ENCODE results near the gene HTATSF1. TPM values are rescaled to one million over a fixed set of nuclear protein-coding genes. Genes with fewer than 3 reads are reported as not detected.

HTATSF1 gene
- total and polyA plus RNA-seq, 3 experiments from 2014 or later = 42.7 to 73.1 (median 45.2) TPM

DNA sequence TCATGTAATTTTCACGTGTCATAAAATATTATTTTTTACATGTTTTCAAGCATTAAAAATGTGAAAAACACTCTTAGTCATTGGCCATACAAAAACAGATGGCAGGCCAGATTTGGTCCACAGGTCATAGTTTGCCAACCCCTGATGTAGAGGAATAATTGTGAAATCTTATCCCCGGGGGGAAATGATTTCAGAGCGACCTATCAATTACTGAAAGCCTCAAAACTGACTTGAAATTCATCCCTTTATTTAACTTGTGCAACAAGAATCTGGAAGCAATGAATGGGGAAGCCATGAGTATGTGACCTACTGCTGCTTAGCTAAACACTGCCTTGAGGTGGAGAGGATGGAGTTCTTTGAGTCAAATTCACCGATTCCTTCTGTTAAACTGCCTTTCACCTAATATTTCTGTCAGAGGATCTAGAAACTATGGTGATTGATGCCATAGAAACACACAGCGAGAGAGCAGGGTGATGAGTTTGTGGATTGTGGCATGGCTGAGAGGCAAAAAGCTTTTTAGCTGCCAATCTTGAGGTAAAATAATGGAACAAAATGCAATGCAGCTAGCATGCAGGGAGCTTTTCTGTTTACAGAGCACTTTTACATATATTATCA, 40.0 kb upstream of the HTATSF1 start:
- H3K9me3 ChIP-seq (ENCODE audit: low read length) = no peaks in the 10 kb centered on the region
- ChIA-PET POLR2A (no interaction called here), CTCF (no interaction called here)
- peaks cover 0 to 4% of the 10 kb centered on the region in 2 donors for H3K27me3 Mint-ChIP-seq
- H3K27ac Mint-ChIP-seq = no peak overlapping the region
- no peaks in the 10 kb centered on the region for H3K36me3 Mint-ChIP-seq
- H3K27me3 ChIP-seq (ENCODE audit: insufficient read depth, low read length, poor library complexity, severe bottlenecking) = no peaks in the 10 kb centered on the region
- H3K4me3 Mint-ChIP-seq = no peak overlapping the region
- H3K4me3 ChIP-seq (ENCODE audit: low read length) = no peak overlapping the region
- DNase-seq = no peak
- H3K27ac ChIP-seq (ENCODE audit: low read depth, low read length) = no peak overlapping the region
- no peaks in the 10 kb centered on the region for H3K4me1 ChIP-seq (ENCODE audit: insufficient read depth, low read length)
- no peaks in the 10 kb centered on the region for H3K4me1 Mint-ChIP-seq
- no peaks in the 10 kb centered on the region for H3K9me3 Mint-ChIP-seq
- no peaks in the 10 kb centered on the region for H3K36me3 ChIP-seq (ENCODE audit: insufficient read depth, low read length)

DNA sequence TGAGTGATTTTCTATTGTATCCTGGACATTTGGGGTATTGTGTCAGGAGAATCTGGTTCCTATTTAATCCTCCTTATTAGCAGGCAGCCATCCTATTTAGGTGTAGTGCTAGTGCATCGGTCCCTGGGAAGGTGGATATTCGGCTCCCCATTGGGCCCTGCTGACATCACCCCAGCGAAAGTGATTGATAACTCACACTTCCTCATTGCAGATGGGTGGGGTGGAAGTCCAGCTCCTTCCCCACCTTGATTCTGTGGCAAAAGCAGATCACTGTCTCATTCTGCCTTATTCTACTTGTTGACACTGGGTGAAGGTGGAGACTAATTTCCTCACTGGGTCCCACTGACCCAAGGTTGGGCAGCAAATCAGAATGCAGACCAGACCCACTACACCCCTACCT, 32.8 kb upstream of the HTATSF1 start:
- H3K27me3 Mint-ChIP-seq = peaks cover 3 to 17% of the 10 kb centered on the region in 2 donors
- no peak overlapping the region for H3K4me3 ChIP-seq (ENCODE audit: low read length)
- no peak for DNase-seq
- no peaks in the 10 kb centered on the region for H3K27me3 ChIP-seq (ENCODE audit: insufficient read depth, low read length, poor library complexity, severe bottlenecking)
- ChIA-PET CTCF (no interaction called here), POLR2A (no interaction called here)
- H3K9me3 Mint-ChIP-seq = no peaks in the 10 kb centered on the region
- no peaks in the 10 kb centered on the region for H3K4me1 Mint-ChIP-seq
- no peak overlapping the region for H3K27ac ChIP-seq (ENCODE audit: low read depth, low read length)
- no peak overlapping the region for H3K27ac Mint-ChIP-seq
- no peaks in the 10 kb centered on the region for H3K36me3 Mint-ChIP-seq
- no peak overlapping the region for H3K4me3 Mint-ChIP-seq
- H3K36me3 ChIP-seq (ENCODE audit: insufficient read depth, low read length) = no peaks in the 10 kb centered on the region
- no peaks in the 10 kb centered on the region for H3K9me3 ChIP-seq (ENCODE audit: low read length)
- no peaks in the 10 kb centered on the region for H3K4me1 ChIP-seq (ENCODE audit: insufficient read depth, low read length)

DNA sequence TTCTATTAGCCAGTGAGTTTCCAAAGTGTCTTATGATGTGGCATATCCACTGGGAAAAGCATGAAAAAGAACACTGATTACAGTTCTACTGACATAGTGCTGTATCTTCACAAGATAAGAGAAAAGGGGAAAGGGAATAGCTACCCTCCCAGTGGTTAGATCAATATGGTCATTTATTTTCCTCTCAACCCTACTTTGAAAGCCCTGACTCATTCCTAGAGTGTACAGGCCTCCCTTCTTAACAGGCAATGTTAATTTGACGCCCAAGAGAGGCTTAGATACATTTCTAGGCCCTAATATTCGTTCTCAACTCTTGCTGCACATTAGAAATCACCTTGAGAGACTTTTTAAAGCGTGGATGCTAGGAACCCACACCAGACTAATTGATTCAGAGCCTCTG, 30.1 kb upstream of the HTATSF1 start:
- Histone ChIP-seq H3K4me3 (ENCODE audit: low read length) (no peak overlapping the region), H3K27ac (ENCODE audit: low read depth, low read length) (no peak overlapping the region), H3K4me1 (ENCODE audit: insufficient read depth, low read length) (no peaks in the 10 kb centered on the region), H3K9me3 (ENCODE audit: low read length) (no peaks in the 10 kb centered on the region), H3K27me3 (ENCODE audit: insufficient read depth, low read length, poor library complexity, severe bottlenecking) (no peaks in the 10 kb centered on the region), H3K36me3 (ENCODE audit: insufficient read depth, low read length) (no peaks in the 10 kb centered on the region)
- Mint-ChIP-seq H3K9me3 (peaks cover 0 to 2% (median 0%) of the 10 kb centered on the region in 5 donors), H3K27me3 (peaks cover 3 to 24% of the 10 kb centered on the region in 2 donors), H3K27ac (no peak overlapping the region), H3K36me3 (no peaks in the 10 kb centered on the region), H3K4me3 (no peak overlapping the region), H3K4me1 (no peaks in the 10 kb centered on the region)
- no peak for DNase-seq
- CTCF ChIA-PET = no interaction called here
- POLR2A ChIA-PET = no interaction called here

DNA sequence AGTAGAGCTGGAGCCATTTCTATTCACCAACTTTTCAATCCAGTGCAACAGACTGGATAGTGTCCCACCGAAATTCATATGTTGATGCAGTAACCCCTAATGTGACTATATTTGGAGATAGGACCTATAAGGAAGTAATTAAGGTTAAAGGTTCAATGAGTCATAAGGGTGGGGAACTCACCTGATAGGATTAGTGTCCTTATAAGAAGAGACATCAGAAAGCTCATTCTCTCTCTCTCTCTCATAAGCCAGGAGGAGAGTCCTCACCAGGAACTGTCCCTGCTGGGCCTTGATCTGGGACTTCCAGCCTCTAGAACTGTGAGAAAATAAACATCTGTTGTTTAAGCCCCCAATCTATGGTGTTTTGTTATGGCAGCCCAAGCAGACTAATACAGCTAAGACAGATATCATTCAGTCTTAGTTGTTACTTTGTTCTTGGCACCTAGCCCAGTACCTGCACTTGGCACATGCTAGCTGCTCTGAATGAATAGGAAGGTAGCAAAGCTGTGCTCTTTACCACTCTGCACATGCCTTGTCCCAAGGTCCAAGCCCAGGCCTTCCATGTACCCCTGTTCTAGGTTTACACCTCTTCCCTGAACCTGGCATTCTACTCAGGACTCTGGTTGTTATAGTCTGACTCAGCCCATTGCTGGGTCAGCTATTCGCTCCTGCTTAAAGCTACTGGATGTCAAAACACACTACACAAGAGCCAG, 28.8 kb upstream of the HTATSF1 start:
- Mint-ChIP-seq H3K4me3 (no peak overlapping the region), H3K9me3 (peaks cover 0 to 2% (median 0%) of the 10 kb centered on the region in 5 donors), H3K27ac (no peak overlapping the region), H3K36me3 (no peaks in the 10 kb centered on the region), H3K4me1 (no peaks in the 10 kb centered on the region), H3K27me3 (peaks cover 3 to 24% of the 10 kb centered on the region in 2 donors)
- Histone ChIP-seq H3K27ac (ENCODE audit: low read depth, low read length) (no peak overlapping the region), H3K36me3 (ENCODE audit: insufficient read depth, low read length) (no peaks in the 10 kb centered on the region), H3K4me1 (ENCODE audit: insufficient read depth, low read length) (no peaks in the 10 kb centered on the region), H3K27me3 (ENCODE audit: insufficient read depth, low read length, poor library complexity, severe bottlenecking) (no peaks in the 10 kb centered on the region), H3K9me3 (ENCODE audit: low read length) (no peaks in the 10 kb centered on the region), H3K4me3 (ENCODE audit: low read length) (no peak overlapping the region)
- DNase-seq = no peak
- POLR2A ChIA-PET = no interaction called here
- CTCF ChIA-PET = no interaction called here

DNA sequence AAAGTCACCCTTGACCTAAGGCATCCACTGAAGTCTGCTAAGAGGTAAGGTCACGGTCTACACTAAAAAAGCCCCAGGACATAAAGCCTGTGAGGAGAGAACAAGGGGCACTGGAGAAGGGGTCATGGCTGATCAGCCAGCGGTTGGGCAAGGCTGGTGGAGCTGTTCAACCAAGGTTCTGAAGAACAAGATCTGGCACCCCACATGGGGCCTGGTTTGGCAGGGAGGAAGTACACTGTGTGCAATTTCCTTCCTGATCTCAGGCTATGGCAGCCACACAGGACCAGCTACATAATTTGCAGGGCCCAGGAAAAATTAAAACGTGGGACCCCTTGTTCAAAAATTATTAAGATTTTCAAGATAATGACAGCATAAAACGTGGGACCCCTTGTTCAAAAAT, 23.7 kb upstream of the HTATSF1 start:
- no peak for DNase-seq
- peak overlapping the region in 1 of 8 donors; percentile 63 for H3K27ac Mint-ChIP-seq
- no peaks in the 10 kb centered on the region for H3K36me3 Mint-ChIP-seq
- Histone ChIP-seq H3K4me3 (ENCODE audit: low read length) (no peak overlapping the region), H3K4me1 (ENCODE audit: insufficient read depth, low read length) (no peaks in the 10 kb centered on the region), H3K27ac (ENCODE audit: low read depth, low read length) (no peak overlapping the region), H3K9me3 (ENCODE audit: low read length) (no peaks in the 10 kb centered on the region), H3K27me3 (ENCODE audit: insufficient read depth, low read length, poor library complexity, severe bottlenecking) (no peaks in the 10 kb centered on the region), H3K36me3 (ENCODE audit: insufficient read depth, low read length) (no peaks in the 10 kb centered on the region)
- H3K4me3 Mint-ChIP-seq = no peak overlapping the region
- ChIA-PET CTCF (no interaction called here), POLR2A (no interaction called here)
- H3K27me3 Mint-ChIP-seq = peaks cover 0 to 13% of the 10 kb centered on the region in 2 donors
- H3K9me3 Mint-ChIP-seq = peaks cover 0 to 2% (median 0%) of the 10 kb centered on the region in 5 donors
- H3K4me1 Mint-ChIP-seq = no peaks in the 10 kb centered on the region

DNA sequence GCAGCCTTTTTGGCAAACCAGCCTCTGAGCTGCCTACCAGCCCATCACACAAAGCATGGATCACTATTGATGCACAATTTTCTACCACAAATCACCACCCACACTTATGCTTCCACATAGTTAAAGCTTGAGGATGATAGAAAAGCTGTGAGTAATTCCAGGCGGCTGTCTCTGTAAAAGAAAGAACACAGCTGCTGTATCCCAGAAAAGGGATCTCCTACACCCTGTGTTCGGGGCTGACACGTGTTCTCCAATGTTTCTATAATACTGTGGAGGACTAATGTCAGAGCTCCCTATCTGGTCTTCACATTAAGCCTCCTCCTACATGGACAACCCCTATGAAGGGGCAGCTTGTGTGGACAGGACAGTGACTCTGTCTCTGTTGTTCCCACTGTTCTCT, 22.2 kb upstream of the HTATSF1 start:
- Histone ChIP-seq H3K27me3 (ENCODE audit: insufficient read depth, low read length, poor library complexity, severe bottlenecking) (no peaks in the 10 kb centered on the region), H3K36me3 (ENCODE audit: insufficient read depth, low read length) (no peaks in the 10 kb centered on the region), H3K27ac (ENCODE audit: low read depth, low read length) (no peak overlapping the region), H3K9me3 (ENCODE audit: low read length) (no peaks in the 10 kb centered on the region), H3K4me3 (ENCODE audit: low read length) (no peak overlapping the region), H3K4me1 (ENCODE audit: insufficient read depth, low read length) (no peaks in the 10 kb centered on the region)
- Mint-ChIP-seq H3K36me3 (no peaks in the 10 kb centered on the region), H3K27me3 (peaks cover 0 to 5% of the 10 kb centered on the region in 2 donors), H3K27ac (no peak overlapping the region), H3K4me1 (no peaks in the 10 kb centered on the region), H3K4me3 (no peak overlapping the region), H3K9me3 (peaks cover 0 to 2% (median 0%) of the 10 kb centered on the region in 5 donors)
- ChIA-PET POLR2A (no interaction called here), CTCF (no interaction called here)
- DNase-seq = no peak

DNA sequence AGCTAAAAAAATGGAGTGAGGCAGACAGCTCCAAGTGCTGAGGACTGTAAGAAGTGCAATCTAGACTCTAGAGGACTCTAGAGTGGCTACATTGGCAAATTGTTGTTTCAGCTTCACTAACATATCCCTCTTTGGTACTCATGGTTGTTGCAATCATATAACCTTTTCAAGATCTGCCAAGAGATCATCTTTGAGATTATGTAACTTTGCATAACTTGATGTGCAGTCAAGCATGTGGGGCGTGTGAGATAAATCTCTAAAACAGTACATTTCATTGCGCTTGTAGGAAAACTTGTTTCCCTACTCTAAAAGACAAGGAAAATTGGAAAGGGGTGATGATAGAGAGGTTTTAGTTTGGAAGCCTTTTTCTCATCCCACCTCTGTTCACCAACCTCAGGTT, 20.9 kb upstream of the HTATSF1 start:
- peaks cover 0 to 2% (median 0%) of the 10 kb centered on the region in 5 donors for H3K9me3 Mint-ChIP-seq
- Histone ChIP-seq H3K27me3 (ENCODE audit: insufficient read depth, low read length, poor library complexity, severe bottlenecking) (no peaks in the 10 kb centered on the region), H3K4me1 (ENCODE audit: insufficient read depth, low read length) (no peaks in the 10 kb centered on the region), H3K36me3 (ENCODE audit: insufficient read depth, low read length) (no peaks in the 10 kb centered on the region), H3K9me3 (ENCODE audit: low read length) (no peaks in the 10 kb centered on the region), H3K4me3 (ENCODE audit: low read length) (no peak overlapping the region), H3K27ac (ENCODE audit: low read depth, low read length) (no peak overlapping the region)
- no peaks in the 10 kb centered on the region for H3K36me3 Mint-ChIP-seq
- ChIA-PET CTCF (no interaction called here), POLR2A (no interaction called here)
- no peak for DNase-seq
- H3K4me3 Mint-ChIP-seq = no peak overlapping the region
- H3K27me3 Mint-ChIP-seq = peaks cover 0 to 14% of the 10 kb centered on the region in 2 donors
- H3K27ac Mint-ChIP-seq = no peak overlapping the region
- H3K4me1 Mint-ChIP-seq = no peaks in the 10 kb centered on the region

DNA sequence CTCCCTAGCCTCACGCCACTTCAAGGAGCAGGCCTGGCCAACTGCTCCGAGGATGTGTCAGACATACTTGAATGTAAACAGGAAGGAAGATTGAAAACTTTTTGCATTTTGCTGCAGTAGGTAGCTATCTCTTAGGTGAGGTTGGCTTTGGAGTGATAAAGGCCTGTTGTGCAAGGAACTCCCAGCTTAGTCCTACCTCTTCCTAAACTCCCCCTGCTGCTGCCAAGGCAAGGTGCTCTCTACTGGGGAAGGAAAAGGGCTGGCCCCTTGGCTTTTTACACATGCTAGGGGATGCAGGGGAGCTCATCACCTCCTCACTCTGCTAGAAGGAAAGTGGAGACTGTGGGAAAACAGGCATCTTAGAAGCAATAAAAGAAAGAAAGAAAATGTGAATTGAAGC, 20.4 kb upstream of the HTATSF1 start:
- Histone ChIP-seq H3K36me3 (ENCODE audit: insufficient read depth, low read length) (no peaks in the 10 kb centered on the region), H3K27ac (ENCODE audit: low read depth, low read length) (no peak overlapping the region), H3K9me3 (ENCODE audit: low read length) (no peaks in the 10 kb centered on the region), H3K4me1 (ENCODE audit: insufficient read depth, low read length) (no peaks in the 10 kb centered on the region), H3K4me3 (ENCODE audit: low read length) (no peak overlapping the region), H3K27me3 (ENCODE audit: insufficient read depth, low read length, poor library complexity, severe bottlenecking) (no peaks in the 10 kb centered on the region)
- Mint-ChIP-seq H3K9me3 (peaks cover 0 to 2% (median 0%) of the 10 kb centered on the region in 5 donors), H3K4me1 (no peaks in the 10 kb centered on the region), H3K36me3 (no peaks in the 10 kb centered on the region), H3K4me3 (no peak overlapping the region), H3K27me3 (peaks cover 0 to 13% of the 10 kb centered on the region in 2 donors), H3K27ac (no peak overlapping the region)
- CTCF ChIA-PET = no interaction called here
- POLR2A ChIA-PET = no interaction called here
- DNase-seq = no peak

All from CD8-positive, alpha-beta memory T cell (primary cell).